ENCODE results near the gene ARHGEF35.
"Not testable (repeated sequence)": the region's sequence is repeated elsewhere in the genome, so short reads cannot be mapped to it uniquely, and the experiment has no call there.

DNA sequence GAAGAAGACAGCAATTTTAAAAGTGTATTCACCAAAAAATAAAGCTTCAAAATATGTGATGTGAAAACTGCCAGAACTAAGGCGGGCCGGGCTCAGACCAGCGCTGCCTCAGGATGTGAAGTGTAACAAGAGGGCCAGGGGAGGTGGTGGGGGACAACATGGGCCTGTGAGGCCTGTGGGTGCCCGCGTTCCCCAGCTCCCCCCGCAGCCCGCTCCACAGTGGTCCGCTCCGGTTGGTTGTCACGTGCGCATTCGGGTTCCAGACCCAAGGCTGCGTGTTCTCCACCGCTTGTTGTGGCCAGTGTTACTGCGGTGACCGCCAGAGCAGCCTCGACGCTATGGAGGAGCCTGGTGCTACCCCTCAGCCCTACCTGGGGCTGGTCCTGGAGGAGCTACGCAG is 12.5 kb downstream of the ARHGEF35 start, which contains the start of gene CTAGE4:
- not testable (repeated sequence) for TF ChIP-seq SPI1 (IDR thresholded peaks at IDR 0.05; ENCODE audit: low read depth, low read length); POLR2A (IDR thresholded peaks at IDR 0.05; ENCODE audit: low read depth, low read length); POLR2AphosphoS5 (IDR thresholded peaks at IDR 0.05; ENCODE audit: low read depth, low read length); PAX5 (IDR thresholded peaks at IDR 0.05; ENCODE audit: insufficient read depth, low read length, severe bottlenecking); TAF1 (IDR thresholded peaks at IDR 0.05; ENCODE audit: low read depth, low read length)

Measured in GM12891 (cell line).